ENCODE results near the gene ERBB2. TPM values are rescaled to one million over a fixed set of nuclear protein-coding genes. Genes with fewer than 3 reads are reported as not detected.

The ERBB2 gene
- total and polyA plus RNA-seq, 9 of the 15 experiments (the other 6 are each of a cell fraction or from before 2014, with no cell fraction given), result 0.74 to 5.6 (median 3.3) TPM

DNA sequence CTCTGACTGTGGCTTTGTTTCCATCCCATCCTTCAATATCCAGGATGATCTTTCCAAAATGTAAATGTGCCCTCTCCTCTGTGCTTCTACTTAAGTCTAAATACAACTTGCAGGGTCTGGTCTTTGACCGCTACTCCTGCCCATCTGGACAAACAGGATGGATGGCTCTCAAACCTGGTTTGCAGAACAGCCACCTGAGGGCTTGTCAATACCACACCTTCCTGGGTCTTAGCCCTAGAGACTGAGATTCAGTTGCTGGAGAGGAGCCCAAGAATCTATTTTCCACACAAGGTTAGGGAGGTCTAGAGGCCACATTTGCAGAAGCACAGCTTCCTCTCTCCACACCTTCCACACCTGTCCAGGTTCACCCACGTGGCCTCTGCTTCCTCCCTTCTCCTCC, 36.0 kb downstream of the ERBB2 start (continued):
- TF ChIP-seq ZNF507 (tag; conservative IDR thresholded peaks at IDR 0.05), result no peak

DNA sequence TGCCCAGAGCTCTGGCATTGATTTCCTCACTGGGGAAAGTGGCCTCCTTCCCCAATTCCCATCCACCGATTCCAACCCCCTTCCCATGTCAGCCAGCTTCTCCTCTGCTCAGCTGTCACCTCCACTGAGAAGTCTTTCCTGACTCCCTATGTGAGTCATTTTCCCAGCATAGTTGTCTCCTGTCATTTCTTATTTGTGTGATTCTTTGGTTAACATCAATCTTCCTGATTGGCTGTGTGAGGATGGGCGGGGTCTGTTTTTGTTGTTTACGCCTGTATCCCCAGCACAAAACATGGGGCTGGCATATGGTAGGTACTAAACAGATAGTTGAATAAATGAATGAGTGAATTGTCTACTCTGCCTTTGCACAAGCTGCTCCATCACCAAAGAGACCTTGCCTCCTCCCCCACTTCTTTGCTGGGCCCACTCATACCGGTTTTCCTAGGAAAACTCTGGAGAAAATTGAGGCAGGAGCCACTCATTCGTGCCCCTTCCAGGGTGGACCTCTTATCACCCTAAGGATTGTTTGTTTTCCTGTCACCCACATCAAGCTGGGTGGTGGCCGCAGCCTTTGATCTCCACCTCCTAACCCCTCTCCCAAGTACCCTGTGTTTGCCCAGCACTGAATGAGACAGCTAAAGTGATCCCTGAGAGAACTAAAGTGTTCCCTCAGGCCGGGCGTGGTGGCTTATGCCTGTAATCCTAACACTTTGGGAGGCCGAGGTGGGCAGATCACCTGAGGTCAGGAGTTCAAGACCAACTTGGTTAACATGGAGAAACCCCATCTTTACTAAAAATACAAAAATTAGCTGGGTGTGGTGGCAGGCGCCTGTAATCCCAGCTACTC, 36.7 kb downstream of the ERBB2 start:
- Histone ChIP-seq H3K4me2 (ENCODE audit: insufficient read depth, low read length) (no peak overlapping the region), H2AFZ (ENCODE audit: low read depth, low read length) (peak overlapping the region; percentile 36; the same call in 1 of the 2 replicates), H3K4me3 (no peak overlapping the region), H3K9me1 (ENCODE audit: control insufficient read depth, insufficient read depth, low read length) (no peaks in the 10 kb centered on the region), H3K9ac (ENCODE audit: insufficient read depth in 1 of 2, low read depth in 2 of 2, low read length in 2 of 2) (peak overlapping the region in 1 of 2 experiments; percentile 55; a peak in 1 of 4 replicates), H3K36me3 (ENCODE audit: control insufficient read depth, insufficient read depth, low read length) (no peaks in the 10 kb centered on the region), H3K9me3 (replicated peaks; ENCODE audit: control insufficient read depth, insufficient read depth, low read depth, low read length) (no peaks in the 10 kb centered on the region), H3K79me2 (ENCODE audit: control insufficient read depth, insufficient read depth, low read length) (no peaks in the 10 kb centered on the region), H3K27me3 (ENCODE audit: control insufficient read depth in 2 of 2, insufficient read depth in 2 of 2, low read length in 2 of 2) (no peaks in the 10 kb centered on the region), H3K4me1 (replicated peaks in 1 of 2; ENCODE audit: control insufficient read depth in 2 of 2, insufficient read depth in 2 of 2, low read length in 2 of 2) (peaks cover 20 to 43% of the 10 kb centered on the region in 2 experiments), H4K20me1 (replicated peaks; ENCODE audit: control insufficient read depth, insufficient read depth, low read length) (no peaks in the 10 kb centered on the region), H3K27ac (ENCODE audit: extremely low read depth, low read depth, low read length) (no peak overlapping the region)
- FAIRE-seq (peak; percentile 72), DNase-seq (ENCODE audit: extremely low read depth in 1 of 4, low spot score in 3 of 4) (peak; percentile 24 to 73 (median 50)), ATAC-seq (no peak)
- CTCF ChIA-PET (ENCODE audit: low intra/inter-chr PET ratio), result no interaction called here
- 33% methylated on average over 10 of the region's 10 CpGs for WGBS (ENCODE audit: insufficient coverage, low coverage, missing lambda C conversion rate)
- POLR2A ChIA-PET, result interaction anchor here (0.5 to 1.1 kb wide), 3 partner anchors 13 to 513 kb away, joined by 3 read pairs; partner anchors contain the start of gene ERBB2
- intact Hi-C loops (cut with micrococcal nuclease), result no loop called here
- no TSS peak for BruUV-seq (replicated peaks)
- in situ Hi-C loops (cut with MboI), result no loop called here
- no peak for TF ChIP-seq KHSRP (IDR thresholded peaks at IDR 0.05)
- no peak for TF ChIP-seq ZNF263 (CRISPR knock-in tag; IDR thresholded peaks at IDR 0.05; ENCODE audit: borderline replicate concordance)
- no peak for TF ChIP-seq ZNF253 (CRISPR knock-in tag; conservative IDR thresholded peaks at IDR 0.05)
- TF ChIP-seq FOXA3 (CRISPR knock-in tag; conservative IDR thresholded peaks at IDR 0.05 in 1 of 2, IDR thresholded peaks at IDR 0.05 in 1 of 2), result no peak
- no peak for TF ChIP-seq ZKSCAN1 (IDR thresholded peaks at IDR 0.05; ENCODE audit: low read depth, low read length)
- TF ChIP-seq ZNF174 (CRISPR knock-in tag; IDR thresholded peaks at IDR 0.05), result no peak
- TF ChIP-seq ZNF124 (CRISPR knock-in tag; IDR thresholded peaks at IDR 0.05), result no peak
- TF ChIP-seq, protein P1, sequence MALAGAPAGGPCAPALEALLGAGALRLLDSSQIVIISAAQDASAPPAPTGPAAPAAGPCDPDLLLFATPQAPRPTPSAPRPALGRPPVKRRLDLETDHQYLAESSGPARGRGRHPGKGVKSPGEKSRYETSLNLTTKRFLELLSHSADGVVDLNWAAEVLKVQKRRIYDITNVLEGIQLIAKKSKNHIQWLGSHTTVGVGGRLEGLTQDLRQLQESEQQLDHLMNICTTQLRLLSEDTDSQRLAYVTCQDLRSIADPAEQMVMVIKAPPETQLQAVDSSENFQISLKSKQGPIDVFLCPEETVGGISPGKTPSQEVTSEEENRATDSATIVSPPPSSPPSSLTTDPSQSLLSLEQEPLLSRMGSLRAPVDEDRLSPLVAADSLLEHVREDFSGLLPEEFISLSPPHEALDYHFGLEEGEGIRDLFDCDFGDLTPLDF (CRISPR knock-in tag; IDR thresholded peaks at IDR 0.05), result no peak
- no peak for TF ChIP-seq THRAP3 (IDR thresholded peaks at IDR 0.05; ENCODE audit: borderline replicate concordance)
- no peak for TF ChIP-seq MEF2A (IDR thresholded peaks at IDR 0.05; ENCODE audit: control insufficient read depth, low read depth, low read length)
- TF ChIP-seq PHB (CRISPR knock-in tag; IDR thresholded peaks at IDR 0.05), result no peak
- no peak for TF ChIP-seq HOXB6 (CRISPR knock-in tag; IDR thresholded peaks at IDR 0.05; ENCODE audit: borderline replicate concordance)
- 0 out of 2 replicates have a peak, but pooled peaks have one; percentile 8 for TF ChIP-seq JUND (IDR thresholded peaks at IDR 0.05; ENCODE audit: borderline replicate concordance, low read depth, low read length)
- TF ChIP-seq JUND (tag; IDR thresholded peaks at IDR 0.05; ENCODE audit: borderline replicate concordance, low read depth, low read length), result no peak
- no peak for TF ChIP-seq KDM5B (IDR thresholded peaks at IDR 0.05; ENCODE audit: insufficient replicate concordance, low read depth, low read length)
- TF ChIP-seq ZNF324 (CRISPR knock-in tag; IDR thresholded peaks at IDR 0.05), result no peak
- TF ChIP-seq, protein P2, sequence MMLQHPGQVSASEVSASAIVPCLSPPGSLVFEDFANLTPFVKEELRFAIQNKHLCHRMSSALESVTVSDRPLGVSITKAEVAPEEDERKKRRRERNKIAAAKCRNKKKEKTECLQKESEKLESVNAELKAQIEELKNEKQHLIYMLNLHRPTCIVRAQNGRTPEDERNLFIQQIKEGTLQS (IDR thresholded peaks at IDR 0.05), result peak; percentile 71
- TF ChIP-seq, protein P2 (CRISPR knock-in tag; conservative IDR thresholded peaks at IDR 0.05), result no peak
- TF ChIP-seq RBFOX2 (IDR thresholded peaks at IDR 0.05; ENCODE audit: low read depth, low read length), result no peak
